Myocyte (in vitro differentiated cells): ENCODE measurements around the gene PCSK7. TPM values are rescaled to one million over a fixed set of nuclear protein-coding genes. Genes with fewer than 3 reads are reported as not detected.

Source experiments
- DNase-seq: peaks from one replicate; pipeline ENCODE4 v3.0.0-alpha.2; 2012; ENCODE audit warnings: low read depth
- total RNA-seq: library from RNA; depleted of rRNA; stranded (reverse); fragments of >200 nt; gene quantifications from 2 replicates; pipeline ENCODE4 v1.2.3, GENCODE V29; 2014

The PCSK7 gene
- total RNA-seq, 1 donor from 2014 or later, result 42.3 TPM

DNA sequence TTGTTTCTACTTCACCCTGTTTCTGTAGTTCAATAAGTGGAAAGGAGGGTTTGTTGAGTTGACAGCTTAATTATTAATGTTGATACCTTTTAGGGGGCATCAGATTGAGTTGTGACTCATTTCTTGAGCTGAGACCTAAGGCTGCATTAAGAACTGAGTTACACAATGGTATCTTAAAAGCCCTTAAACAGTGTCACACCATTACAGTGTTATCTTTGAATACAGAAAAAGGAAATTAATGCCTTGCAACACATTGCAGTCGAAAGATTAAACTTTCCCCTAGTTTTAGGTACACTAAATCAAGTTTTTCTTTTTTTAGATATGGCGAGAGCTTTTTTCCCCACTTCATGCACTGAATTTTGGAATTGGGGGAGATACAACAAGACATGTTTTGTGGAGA lies 71.0 kb downstream of the PCSK7 start:
- DNase-seq, result no peak

DNA sequence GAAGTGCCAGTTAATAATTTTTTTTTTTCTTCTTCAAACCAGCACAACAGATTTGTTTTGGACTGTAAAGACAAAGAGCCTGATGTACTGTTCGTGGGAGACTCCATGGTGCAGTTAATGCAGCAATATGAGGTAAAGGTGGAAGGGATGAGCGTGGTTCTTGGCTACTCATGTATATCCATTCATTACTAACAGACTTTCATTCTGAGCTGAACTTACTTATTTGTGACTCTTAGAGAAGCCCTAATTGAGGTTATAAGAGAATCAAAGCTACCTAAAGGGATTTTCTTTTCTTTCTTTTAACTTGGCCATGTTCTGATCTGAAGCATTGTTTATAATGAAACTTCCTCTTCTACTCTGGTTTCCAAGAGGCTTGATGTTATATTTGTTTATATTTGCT lies 72.0 kb downstream of the PCSK7 start:
- DNase-seq, result no peak

DNA sequence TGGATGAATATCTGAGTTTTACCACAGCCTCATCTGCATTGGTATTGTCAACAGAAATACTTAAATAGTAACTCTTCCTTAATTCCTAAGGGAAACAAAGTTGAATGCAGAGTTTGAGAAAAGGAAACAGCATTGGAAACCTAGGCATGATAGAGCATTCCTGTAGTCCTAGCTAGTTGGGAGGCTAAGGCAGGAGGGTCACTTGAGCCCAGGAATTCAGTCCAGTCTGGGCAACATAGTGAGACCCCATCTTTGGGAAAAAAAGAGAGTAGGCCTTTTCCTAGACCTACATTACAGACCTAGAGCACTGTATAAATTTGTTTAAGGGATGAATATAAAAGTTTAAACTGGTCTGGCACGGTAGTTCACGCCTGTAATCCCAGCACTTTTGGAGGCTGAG lies 74.4 kb downstream of the PCSK7 start:
- no peak for DNase-seq

DNA sequence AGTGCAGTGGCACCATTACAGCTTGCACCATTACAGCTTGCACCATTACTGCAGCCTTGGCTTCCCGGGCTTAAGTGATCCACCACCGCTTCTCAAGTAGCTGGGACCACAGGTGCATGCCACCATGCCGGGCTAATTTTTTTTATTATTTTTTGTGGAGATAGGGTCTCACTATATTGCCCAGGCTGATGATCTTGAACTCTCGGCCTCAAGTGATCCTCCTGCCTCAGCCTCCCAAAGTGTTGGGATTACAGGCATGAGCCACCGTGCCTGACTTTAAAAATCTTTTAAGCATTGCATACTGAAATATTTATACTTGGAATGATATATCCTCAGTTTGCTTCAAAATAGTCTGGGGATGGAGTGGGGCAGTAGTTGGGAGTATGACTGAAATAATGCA lies 77.4 kb downstream of the PCSK7 start:
- DNase-seq, result no peak

Other genes starting within 250 kb of the PCSK7 start
- gene SIK3, start 133.6 kb downstream of the PCSK7 start, total RNA-seq, result 19.7 and 49.9 TPM in 2 replicates
- 93.0 and 94.1 TPM in 2 replicates for gene PAFAH1B2, start 87.8 kb downstream of the PCSK7 start, total RNA-seq
- 24.7 and 39.6 TPM in 2 replicates for gene SIDT2, start 53.3 kb downstream of the PCSK7 start, total RNA-seq
- 462 and 502 TPM in 2 replicates for gene TAGLN, start 32.7 kb downstream of the PCSK7 start, total RNA-seq
- 14.8 and 16.3 TPM in 2 replicates for gene RNF214, start 598 bp upstream of the PCSK7 start, total RNA-seq
- 4.8 and 6.0 TPM in 2 replicates for gene BACE1-AS, start 59.3 kb upstream of the PCSK7 start, total RNA-seq
- 22.0 and 23.5 TPM in 2 replicates for gene BACE1, start 84.2 kb upstream of the PCSK7 start, total RNA-seq
- 20.8 and 30.9 TPM in 2 replicates for gene CEP164, start 95.8 kb upstream of the PCSK7 start, total RNA-seq